GM20000 (cell line): ENCODE measurements around the gene HCRT.

ENCODE experiments used
- DNase-seq: peaks from one replicate; pipeline ENCODE4 v3.0.0; 2012; ENCODE audit warnings: low spot score
- CTCF ChIP-seq: IDR thresholded peaks from 2 replicates; pipeline ENCODE4 v1.5.1; 2012; ENCODE audit warnings: mild to moderate bottlenecking, control low read depth; ENCODE audit errors: extremely low read depth, missing control alignments

The HCRT gene

DNA sequence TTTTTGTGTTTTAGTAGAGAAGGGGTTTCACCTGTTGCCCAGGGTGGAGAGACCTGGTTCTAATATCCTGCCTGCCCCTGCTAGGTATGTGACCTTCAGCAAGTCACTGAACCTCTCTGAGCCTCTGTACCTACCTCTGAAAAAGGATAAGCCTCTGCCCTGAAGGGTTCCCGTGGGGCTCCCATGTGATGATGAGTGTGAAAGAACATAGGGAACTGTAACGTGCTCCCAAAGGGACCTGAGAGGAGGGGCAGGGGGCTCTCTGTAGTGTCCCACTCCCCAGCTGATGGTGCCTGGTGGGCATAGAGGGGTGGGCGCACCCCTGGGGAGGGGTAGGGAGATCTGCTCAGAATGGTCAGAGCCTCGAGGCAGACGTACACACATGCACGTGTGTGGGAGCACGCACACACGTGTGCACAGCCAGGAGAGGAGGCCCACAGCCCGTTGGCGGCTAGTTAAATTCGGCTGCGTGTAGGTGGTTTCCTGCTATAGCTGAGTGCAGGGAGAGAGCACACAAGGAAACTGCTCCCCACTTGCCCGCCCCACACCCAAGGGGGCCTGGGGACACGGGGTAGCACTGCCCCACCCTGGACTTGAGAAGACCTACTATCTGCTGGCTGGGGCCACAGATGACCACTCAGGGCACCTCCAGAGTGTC is 11.0 kb downstream of the HCRT start:
- no peak for DNase-seq
- no peak for TF ChIP-seq CTCF

DNA sequence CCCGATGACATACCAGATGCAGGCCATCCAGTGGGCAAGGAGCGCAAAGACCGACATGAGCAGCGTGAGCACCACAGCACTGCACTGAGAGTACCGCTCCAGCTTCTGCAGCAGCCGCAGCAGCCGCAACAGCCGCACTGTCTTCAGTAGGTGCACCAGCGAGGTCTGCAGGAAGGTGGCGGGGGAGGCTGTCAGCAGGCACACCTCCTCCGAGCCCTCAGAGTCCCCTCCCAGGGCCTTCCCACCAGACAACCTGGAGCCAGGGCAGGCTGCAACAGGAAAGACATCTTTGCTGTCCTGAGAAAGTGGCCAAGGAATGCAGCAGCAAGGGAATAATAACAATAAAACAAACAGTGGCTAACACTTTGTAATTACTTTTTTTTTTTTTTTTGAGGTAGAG is 13.4 kb downstream of the HCRT start:
- no peak for TF ChIP-seq CTCF
- no peak for DNase-seq

GRCh38 chr17:42169351-42169750 is 15.9 kb downstream of the HCRT start:
- TF ChIP-seq CTCF = no peak
- no peak for DNase-seq

DNA sequence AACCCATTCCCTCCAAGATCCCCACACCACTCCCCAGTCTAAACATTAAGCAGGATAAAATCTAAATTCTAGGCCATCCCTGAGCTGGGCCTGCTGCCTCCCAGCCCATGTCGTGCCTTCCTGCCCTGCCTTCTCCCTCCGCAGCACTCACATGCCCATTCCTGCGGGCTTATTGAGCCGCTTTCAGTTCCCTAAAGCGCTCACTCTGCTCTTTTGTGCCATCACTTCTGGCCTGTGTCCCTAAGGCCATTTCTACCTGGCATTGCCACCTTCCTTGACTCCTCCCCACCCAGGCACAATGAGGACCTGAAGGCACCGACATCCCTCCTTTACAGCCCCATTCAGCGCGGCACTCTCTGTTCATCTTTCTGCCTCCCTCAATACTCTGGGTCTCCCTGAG is 17.4 kb downstream of the HCRT start:
- no peak for TF ChIP-seq CTCF
- no peak for DNase-seq

GRCh38 chr17:42166196-42166763 is 19.0 kb downstream of the HCRT start:
- no peak for DNase-seq
- TF ChIP-seq CTCF = no peak

DNA sequence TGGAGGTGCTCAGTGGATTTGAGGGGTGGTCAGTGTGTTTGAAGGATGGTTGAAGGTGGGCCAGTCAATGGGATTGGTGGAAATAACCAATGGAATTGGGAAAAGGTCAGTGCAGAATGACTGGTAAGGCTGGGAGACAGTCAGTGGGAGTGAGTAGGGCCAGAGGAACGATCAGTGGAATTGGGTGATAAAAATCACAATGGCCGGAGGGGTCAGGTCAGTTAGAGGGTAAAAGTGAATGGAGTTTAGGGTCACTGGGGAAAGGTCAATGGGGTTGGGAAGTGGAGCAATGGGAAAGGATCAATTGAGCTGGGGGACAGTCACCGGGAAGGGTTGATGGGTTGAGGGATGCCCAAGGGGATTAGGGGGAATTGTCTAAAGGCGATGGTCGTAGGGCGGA is 19.5 kb downstream of the HCRT start:
- TF ChIP-seq CTCF = no peak
- no peak for DNase-seq

GRCh38 chr17:42163696-42164407 is 21.4 kb downstream of the HCRT start:
- TF ChIP-seq CTCF = no peak
- no peak for DNase-seq
